ENCODE results near the gene ADAMTS4. TPM values are rescaled to one million over a fixed set of nuclear protein-coding genes. Genes with fewer than 3 reads are reported as not detected.

The ADAMTS4 gene
- total and polyA plus RNA-seq, 9 of the 15 experiments (the other 6 are each of a cell fraction or from before 2014, with no cell fraction given), result 0.07 to 3.7 (median 0.41) TPM

DNA sequence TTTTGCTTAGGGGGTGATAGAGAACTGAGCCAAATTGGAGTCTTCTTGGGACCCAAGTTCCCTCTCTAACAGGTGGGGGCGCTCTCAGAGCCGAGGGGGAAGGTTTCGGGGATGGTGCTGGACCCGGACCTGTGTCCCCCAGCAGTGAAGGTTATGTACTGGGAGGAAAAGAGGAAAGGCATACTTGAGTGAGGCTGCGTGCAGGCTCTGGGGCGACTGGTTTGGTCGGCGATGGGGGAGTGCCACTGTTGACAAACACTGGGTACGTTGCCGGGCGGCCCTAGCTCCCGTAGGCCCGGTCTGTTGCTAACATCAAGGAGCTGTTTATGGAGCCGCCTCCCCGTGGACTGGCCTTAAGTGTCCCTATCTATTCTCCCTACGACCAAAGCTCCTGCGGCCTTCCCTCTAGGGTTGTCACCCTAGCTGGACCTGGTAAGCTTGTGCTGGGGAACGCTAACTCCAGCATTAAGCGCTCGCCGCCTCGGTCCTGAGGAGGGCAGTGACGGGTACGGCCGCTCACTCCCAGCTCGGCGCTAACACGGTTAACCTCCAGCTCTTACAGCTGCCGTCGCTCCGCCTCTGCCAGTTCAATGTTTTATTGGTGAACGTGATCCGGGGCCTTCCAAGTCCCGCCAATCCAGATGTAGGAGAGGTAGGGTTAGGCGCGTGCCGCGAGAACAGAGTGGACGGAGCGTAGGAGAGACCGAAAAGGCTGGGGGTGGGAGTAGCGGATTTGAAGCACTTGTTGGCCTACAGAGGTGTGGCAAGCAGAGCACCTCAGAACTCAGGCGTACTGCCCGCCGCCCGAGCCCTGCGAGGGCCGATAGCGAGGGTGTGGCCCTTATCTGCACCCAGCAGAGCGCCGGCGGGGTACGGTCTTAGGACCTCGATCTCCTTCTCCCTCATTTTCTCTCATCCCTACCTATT lies 32.8 kb downstream of the ADAMTS4 start, which contains the start of gene PPOX (continued):
- TF ChIP-seq, protein P1, sequence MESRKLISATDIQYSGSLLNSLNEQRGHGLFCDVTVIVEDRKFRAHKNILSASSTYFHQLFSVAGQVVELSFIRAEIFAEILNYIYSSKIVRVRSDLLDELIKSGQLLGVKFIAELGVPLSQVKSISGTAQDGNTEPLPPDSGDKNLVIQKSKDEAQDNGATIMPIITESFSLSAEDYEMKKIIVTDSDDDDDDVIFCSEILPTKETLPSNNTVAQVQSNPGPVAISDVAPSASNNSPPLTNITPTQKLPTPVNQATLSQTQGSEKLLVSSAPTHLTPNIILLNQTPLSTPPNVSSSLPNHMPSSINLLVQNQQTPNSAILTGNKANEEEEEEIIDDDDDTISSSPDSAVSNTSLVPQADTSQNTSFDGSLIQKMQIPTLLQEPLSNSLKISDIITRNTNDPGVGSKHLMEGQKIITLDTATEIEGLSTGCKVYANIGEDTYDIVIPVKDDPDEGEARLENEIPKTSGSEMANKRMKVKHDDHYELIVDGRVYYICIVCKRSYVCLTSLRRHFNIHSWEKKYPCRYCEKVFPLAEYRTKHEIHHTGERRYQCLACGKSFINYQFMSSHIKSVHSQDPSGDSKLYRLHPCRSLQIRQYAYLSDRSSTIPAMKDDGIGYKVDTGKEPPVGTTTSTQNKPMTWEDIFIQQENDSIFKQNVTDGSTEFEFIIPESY (CRISPR knock-in tag; IDR thresholded peaks at IDR 0.05), result no peak
- TF ChIP-seq ZBTB43 (CRISPR knock-in tag; IDR thresholded peaks at IDR 0.05) (no peak; the same call in 1 of the 2 replicates), TEAD2 (tag; IDR thresholded peaks at IDR 0.05) (no peak), CCNT2 (IDR thresholded peaks at IDR 0.05; ENCODE audit: borderline replicate concordance, extremely low read depth, insufficient read length, low read depth, low read length) (peak; percentile 100), RBM14 (IDR thresholded peaks at IDR 0.05; ENCODE audit: borderline replicate concordance, insufficient read depth, low read depth, low read length) (no peak), ZNF780A (CRISPR knock-in tag; IDR thresholded peaks at IDR 0.05) (no peak), ZNF140 (CRISPR knock-in tag; IDR thresholded peaks at IDR 0.05) (no peak), FOXP1 (CRISPR knock-in tag; IDR thresholded peaks at IDR 0.05) (peak; percentile 65), ZKSCAN8 (CRISPR knock-in tag; IDR thresholded peaks at IDR 0.05) (no peak; the same call in 1 of the 2 replicates), MAZ (CRISPR knock-in tag; conservative IDR thresholded peaks at IDR 0.05 in 1 of 2, IDR thresholded peaks at IDR 0.05 in 1 of 2) (peak; percentile 83 to 92), MED1 (CRISPR knock-in tag; IDR thresholded peaks at IDR 0.05; ENCODE audit: borderline replicate concordance) (no peak), BRD9 (IDR thresholded peaks at IDR 0.05; ENCODE audit: low read depth, partially characterized antibody) (peak; percentile 69), DMBX1 (CRISPR knock-in tag; IDR thresholded peaks at IDR 0.05; ENCODE audit: borderline replicate concordance) (peak; percentile 76), ZNF583 (CRISPR knock-in tag; IDR thresholded peaks at IDR 0.05) (no peak), FOXA1 (IDR thresholded peaks at IDR 0.05; ENCODE audit: borderline replicate concordance) (no peak), SMAD1 (IDR thresholded peaks at IDR 0.05; ENCODE audit: low read depth, low read length, partially characterized antibody) (peak; percentile 66), CREB3 (tag; conservative IDR thresholded peaks at IDR 0.05; ENCODE audit: low read depth) (no peak; the same call in 1 of the 2 replicates)
- TF ChIP-seq, protein P2, sequence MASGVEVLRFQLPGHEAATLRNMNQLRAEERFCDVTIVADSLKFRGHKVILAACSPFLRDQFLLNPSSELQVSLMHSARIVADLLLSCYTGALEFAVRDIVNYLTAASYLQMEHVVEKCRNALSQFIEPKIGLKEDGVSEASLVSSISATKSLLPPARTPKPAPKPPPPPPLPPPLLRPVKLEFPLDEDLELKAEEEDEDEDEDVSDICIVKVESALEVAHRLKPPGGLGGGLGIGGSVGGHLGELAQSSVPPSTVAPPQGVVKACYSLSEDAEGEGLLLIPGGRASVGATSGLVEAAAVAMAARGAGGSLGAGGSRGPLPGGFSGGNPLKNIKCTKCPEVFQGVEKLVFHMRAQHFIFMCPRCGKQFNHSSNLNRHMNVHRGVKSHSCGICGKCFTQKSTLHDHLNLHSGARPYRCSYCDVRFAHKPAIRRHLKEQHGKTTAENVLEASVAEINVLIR (CRISPR knock-in tag; IDR thresholded peaks at IDR 0.05), result no peak
- TF ChIP-seq, protein P3, sequence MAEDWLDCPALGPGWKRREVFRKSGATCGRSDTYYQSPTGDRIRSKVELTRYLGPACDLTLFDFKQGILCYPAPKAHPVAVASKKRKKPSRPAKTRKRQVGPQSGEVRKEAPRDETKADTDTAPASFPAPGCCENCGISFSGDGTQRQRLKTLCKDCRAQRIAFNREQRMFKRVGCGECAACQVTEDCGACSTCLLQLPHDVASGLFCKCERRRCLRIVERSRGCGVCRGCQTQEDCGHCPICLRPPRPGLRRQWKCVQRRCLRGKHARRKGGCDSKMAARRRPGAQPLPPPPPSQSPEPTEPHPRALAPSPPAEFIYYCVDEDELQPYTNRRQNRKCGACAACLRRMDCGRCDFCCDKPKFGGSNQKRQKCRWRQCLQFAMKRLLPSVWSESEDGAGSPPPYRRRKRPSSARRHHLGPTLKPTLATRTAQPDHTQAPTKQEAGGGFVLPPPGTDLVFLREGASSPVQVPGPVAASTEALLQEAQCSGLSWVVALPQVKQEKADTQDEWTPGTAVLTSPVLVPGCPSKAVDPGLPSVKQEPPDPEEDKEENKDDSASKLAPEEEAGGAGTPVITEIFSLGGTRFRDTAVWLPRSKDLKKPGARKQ (CRISPR knock-in tag; IDR thresholded peaks at IDR 0.05), result no peak
